Naive thymus-derived CD4-positive, alpha-beta T cell (primary cell): ENCODE measurements around the gene COL23A1. TPM values are rescaled to one million over a fixed set of nuclear protein-coding genes. Genes with fewer than 3 reads are reported as not detected.

ENCODE experiments used
- ATAC-seq: fragments of 150-1000 bp; cut with Tn5 transposase; 2 replicates; pipeline ENCODE4 v1.10.0; 2021; ENCODE audit warnings: mild to moderate bottlenecking, moderate library complexity
- CTCF ChIA-PET: fragments of 350-600 bp; sonication (Branson Sonifier 250); formaldehyde crosslinking; loops from one replicate; lab custom pipeline; 2021; ENCODE audit warnings: antibody characterized with exemption; lab: Charles Lee
- POLR2A ChIA-PET: fragments of 350-600 bp; sonication (Branson Sonifier 250); formaldehyde crosslinking; loops from one replicate; lab custom pipeline; 2021; ENCODE audit warnings: antibody characterized with exemption, inconsistent platforms; lab: Charles Lee
- DNase-seq, 9 donors: peaks; one replicate each; pipeline versions ENCODE4 v3.0.0 to v3.0.0-alpha.2; 2020 to 2022; ENCODE audit warnings: mixed read lengths in 1 of 9
- H3K27ac ChIP-seq: one replicate; pipeline ENCODE4 v1.7.0; 2013; ENCODE audit warnings: mild to moderate bottlenecking, low read depth, low read length, moderate library complexity
- H3K27me3 ChIP-seq, 2 donors: one replicate each; pipeline ENCODE4 v1.7.0; 2013; ENCODE audit warnings: low read length in 2 of 2, mild to moderate bottlenecking in 2 of 2, moderate library complexity in 2 of 2; ENCODE audit not compliant: control insufficient read depth in 2 of 2, insufficient read depth in 2 of 2
- H3K36me3 ChIP-seq, 3 experiments: 1 replicate in 2 of 3; 2 replicates in 1 of 3; pipeline ENCODE4 v1.7.0; 2013; ENCODE audit warnings: low read length in 3 of 3, mild to moderate bottlenecking in 3 of 3, moderate library complexity in 1 of 3; ENCODE audit not compliant: insufficient read depth in 3 of 3, control insufficient read depth in 2 of 3
- H3K4me1 ChIP-seq, 2 donors: one replicate each; pipeline ENCODE4 v1.7.0; 2013; ENCODE audit warnings: low read length in 2 of 2, mild to moderate bottlenecking in 2 of 2, moderate library complexity in 1 of 2; ENCODE audit not compliant: control insufficient read depth in 2 of 2, insufficient read depth in 2 of 2
- H3K4me3 ChIP-seq: 2 replicates; pipeline ENCODE4 v1.7.0; 2013; ENCODE audit warnings: mild to moderate bottlenecking, low read length
- H3K9me3 ChIP-seq, 3 experiments: 1 replicate in 2 of 3; 2 replicates in 1 of 3; pipeline ENCODE4 v1.7.0; 2013; ENCODE audit warnings: low read length in 3 of 3; ENCODE audit not compliant: control insufficient read depth in 2 of 3
- H3K27ac Mint-ChIP-seq, 9 donors: one replicate each; pipeline ENCODE4 v1.8.0; 2020 to 2022; ENCODE audit warnings: mixed read lengths in 9 of 9, mild to moderate bottlenecking in 8 of 9, moderate library complexity in 5 of 9, inconsistent platforms in 2 of 9
- H3K27me3 Mint-ChIP-seq, 5 donors: one replicate each; pipeline ENCODE4 v1.8.0; 2021 to 2022; ENCODE audit warnings: mixed read lengths in 5 of 5, mild to moderate bottlenecking in 1 of 5
- H3K36me3 Mint-ChIP-seq, 5 donors: one replicate each; pipeline ENCODE4 v1.8.0; 2020 to 2022; ENCODE audit warnings: mixed read lengths in 5 of 5, mild to moderate bottlenecking in 3 of 5, inconsistent platforms in 1 of 5
- H3K4me1 Mint-ChIP-seq, 7 donors: one replicate each; pipeline ENCODE4 v1.8.0; 2020 to 2022; ENCODE audit warnings: mixed read lengths in 7 of 7, mild to moderate bottlenecking in 3 of 7, inconsistent platforms in 1 of 7
- H3K4me3 Mint-ChIP-seq, 10 donors: one replicate each; pipeline ENCODE4 v1.8.0; 2020 to 2022; ENCODE audit warnings: mild to moderate bottlenecking in 10 of 10, mixed read lengths in 10 of 10, moderate library complexity in 6 of 10, inconsistent platforms in 2 of 10
- H3K9me3 Mint-ChIP-seq, 11 donors: one replicate each; pipeline ENCODE4 v1.8.0; 2020 to 2022; ENCODE audit warnings: mixed read lengths in 11 of 11, mild to moderate bottlenecking in 4 of 11, inconsistent platforms in 1 of 11, moderate library complexity in 1 of 11
- intact Hi-C, 2 donors: fragments of 100-400 bp; cut with micrococcal nuclease; formaldehyde crosslinking; loops; one replicate each; pipeline ENCODE4 v1.15.1; 2023
- polyA plus RNA-seq, 2 donors: library from polyadenylated mRNA; unstranded; fragments of 300-500 nt; fragmentation: Illumina TruSeq; gene quantifications; one replicate each; pipeline ENCODE4 v1.2.3, GENCODE V29; 2021
- total RNA-seq, 6 experiments: library from RNA in 5 of 6; stranded (reverse) in 5 of 6; gene quantifications; 1 replicate in 5 of 6; 2 replicates in 1 of 6; pipeline ENCODE4 v1.2.3 and lab custom pipeline; 2021 to 2026

The COL23A1 gene
- total and polyA plus RNA-seq, 7 experiments from 2014 or later, result 0.13 to 0.32 (median 0.22) TPM; not detected in 4

GRCh38 chr5:178423431-178423830 lies 166.8 kb downstream of the COL23A1 start:
- Histone ChIP-seq H3K9me3 (no peaks in the 10 kb centered on the region), H3K4me3 (no peak overlapping the region), H3K27me3 (no peaks in the 10 kb centered on the region), H3K36me3 (no peaks in the 10 kb centered on the region), H3K4me1 (no peaks in the 10 kb centered on the region), H3K27ac (no peak overlapping the region)
- POLR2A ChIA-PET, result no interaction called here
- H3K36me3 Mint-ChIP-seq, result no peaks in the 10 kb centered on the region
- H3K4me3 Mint-ChIP-seq, result no peak overlapping the region
- ATAC-seq (no peak), DNase-seq (no peak)
- H3K9me3 Mint-ChIP-seq, result no peaks in the 10 kb centered on the region
- peaks cover 0 to 8% (median 0%) of the 10 kb centered on the region in 5 donors for H3K27me3 Mint-ChIP-seq
- H3K27ac Mint-ChIP-seq, result no peak overlapping the region
- intact Hi-C loops, result no loop called here
- no peaks in the 10 kb centered on the region for H3K4me1 Mint-ChIP-seq
- CTCF ChIA-PET, result no interaction called here

GRCh38 chr5:178422400-178422775 lies 167.8 kb downstream of the COL23A1 start:
- intact Hi-C loops, result no loop called here

GRCh38 chr5:178421699-178422399 lies 168.3 kb downstream of the COL23A1 start:
- Histone ChIP-seq H3K9me3 (no peaks in the 10 kb centered on the region), H3K36me3 (no peaks in the 10 kb centered on the region), H3K27me3 (no peaks in the 10 kb centered on the region), H3K4me1 (no peaks in the 10 kb centered on the region), H3K4me3 (no peak overlapping the region), H3K27ac (no peak overlapping the region)
- no peak overlapping the region for H3K4me3 Mint-ChIP-seq
- no peak overlapping the region for H3K27ac Mint-ChIP-seq
- no peak for ATAC-seq
- CTCF ChIA-PET, result no interaction called here
- POLR2A ChIA-PET, result interaction anchor here (0.6 kb wide), 1 partner anchor 26 kb away, joined by 3 read pairs; no protein-coding TSS in a partner anchor
- H3K4me1 Mint-ChIP-seq, result peaks cover 0 to 6% (median 5%) of the 10 kb centered on the region in 7 donors
- H3K9me3 Mint-ChIP-seq, result no peaks in the 10 kb centered on the region
- DNase-seq, result no peak
- intact Hi-C loops, result no loop called here
- H3K36me3 Mint-ChIP-seq, result no peaks in the 10 kb centered on the region
- H3K27me3 Mint-ChIP-seq, result peaks cover 0 to 11% (median 5%) of the 10 kb centered on the region in 5 donors

More at GRCh38 chr5:178422400-178422775, 167.8 kb downstream of the COL23A1 start:
- Mint-ChIP-seq H3K36me3 (no peaks in the 10 kb centered on the region), H3K9me3 (no peaks in the 10 kb centered on the region), H3K27ac (no peak overlapping the region), H3K27me3 (peaks cover 0 to 8% (median 2%) of the 10 kb centered on the region in 5 donors), H3K4me3 (no peak overlapping the region), H3K4me1 (peaks cover 0 to 2% (median 2%) of the 10 kb centered on the region in 7 donors)
- Histone ChIP-seq H3K36me3 (no peaks in the 10 kb centered on the region), H3K4me3 (no peak overlapping the region), H3K9me3 (no peaks in the 10 kb centered on the region), H3K27me3 (no peaks in the 10 kb centered on the region), H3K27ac (no peak overlapping the region), H3K4me1 (no peaks in the 10 kb centered on the region)
- no peak for ATAC-seq
- no peak for DNase-seq
- ChIA-PET POLR2A (interaction anchor here (0.6 kb wide), 1 partner anchor 25 kb away, joined by 3 read pairs; no protein-coding TSS in a partner anchor), CTCF (no interaction called here)

- Histone ChIP-seq H3K4me3 (no peak overlapping the region), H3K9me3 (no peaks in the 10 kb centered on the region), H3K36me3 (no peaks in the 10 kb centered on the region), H3K4me1 (no peaks in the 10 kb centered on the region), H3K27ac (no peak overlapping the region), H3K27me3 (no peaks in the 10 kb centered on the region)
- no peak overlapping the region for H3K27ac Mint-ChIP-seq
- intact Hi-C loops, result no loop called here
- DNase-seq (no peak), ATAC-seq (no peak)
- no peaks in the 10 kb centered on the region for H3K36me3 Mint-ChIP-seq
- no peak overlapping the region for H3K4me3 Mint-ChIP-seq
- H3K4me1 Mint-ChIP-seq, result peaks cover 0 to 6% (median 5%) of the 10 kb centered on the region in 7 donors
- CTCF ChIA-PET, result no interaction called here
- no peaks in the 10 kb centered on the region for H3K9me3 Mint-ChIP-seq
- POLR2A ChIA-PET, result no interaction called here
- peaks cover 0 to 16% (median 5%) of the 10 kb centered on the region in 5 donors for H3K27me3 Mint-ChIP-seq
Observed at GRCh38 chr5:178421128-178421527, 169.1 kb downstream of the COL23A1 start.

- H3K27me3 Mint-ChIP-seq, result peaks cover 0 to 21% (median 5%) of the 10 kb centered on the region in 5 donors
- intact Hi-C loops, result no loop called here
Observed at GRCh38 chr5:178420354-178420781, 169.8 kb downstream of the COL23A1 start.

GRCh38 chr5:178419651-178420050 lies 170.5 kb downstream of the COL23A1 start:
- Histone ChIP-seq H3K36me3 (no peaks in the 10 kb centered on the region), H3K27me3 (no peaks in the 10 kb centered on the region), H3K4me3 (no peak overlapping the region), H3K27ac (no peak overlapping the region), H3K9me3 (no peaks in the 10 kb centered on the region), H3K4me1 (no peaks in the 10 kb centered on the region)
- peaks cover 0 to 21% (median 5%) of the 10 kb centered on the region in 5 donors for H3K27me3 Mint-ChIP-seq
- ChIA-PET POLR2A (no interaction called here), CTCF (no interaction called here)
- peaks cover 0 to 6% (median 5%) of the 10 kb centered on the region in 7 donors for H3K4me1 Mint-ChIP-seq
- H3K27ac Mint-ChIP-seq, result no peak overlapping the region
- H3K9me3 Mint-ChIP-seq, result no peaks in the 10 kb centered on the region
- DNase-seq (no peak), ATAC-seq (no peak)
- H3K36me3 Mint-ChIP-seq, result no peaks in the 10 kb centered on the region
- intact Hi-C loops, result no loop called here
- no peak overlapping the region for H3K4me3 Mint-ChIP-seq

More at GRCh38 chr5:178420354-178420781, 169.8 kb downstream of the COL23A1 start:
- no peaks in the 10 kb centered on the region for H3K9me3 ChIP-seq
- H3K4me1 Mint-ChIP-seq, result peaks cover 0 to 6% (median 5%) of the 10 kb centered on the region in 7 donors
- H3K4me3 Mint-ChIP-seq, result no peak overlapping the region
- H3K36me3 ChIP-seq, result no peaks in the 10 kb centered on the region
- H3K27ac Mint-ChIP-seq, result no peak overlapping the region
- no peaks in the 10 kb centered on the region for H3K4me1 ChIP-seq
- no peak for DNase-seq
- ChIA-PET CTCF (no interaction called here), POLR2A (no interaction called here)
- H3K9me3 Mint-ChIP-seq, result no peaks in the 10 kb centered on the region
- no peak overlapping the region for H3K4me3 ChIP-seq
- no peak for ATAC-seq
- no peaks in the 10 kb centered on the region for H3K36me3 Mint-ChIP-seq
- H3K27me3 ChIP-seq, result no peaks in the 10 kb centered on the region
- H3K27ac ChIP-seq, result no peak overlapping the region

GRCh38 chr5:178419196-178419595 lies 171.0 kb downstream of the COL23A1 start:
- no peak overlapping the region for H3K27ac ChIP-seq
- no peaks in the 10 kb centered on the region for H3K4me1 ChIP-seq
- ATAC-seq (no peak), DNase-seq (no peak)
- H3K36me3 ChIP-seq, result no peaks in the 10 kb centered on the region
- CTCF ChIA-PET, result no interaction called here
- no peaks in the 10 kb centered on the region for H3K9me3 ChIP-seq
- POLR2A ChIA-PET, result no interaction called here
- H3K4me3 Mint-ChIP-seq, result no peak overlapping the region
- H3K9me3 Mint-ChIP-seq, result no peaks in the 10 kb centered on the region
- intact Hi-C loops, result no loop called here
- H3K27me3 ChIP-seq, result no peaks in the 10 kb centered on the region
- H3K4me1 Mint-ChIP-seq, result peaks cover 0 to 6% (median 5%) of the 10 kb centered on the region in 7 donors
- peaks cover 0 to 21% (median 5%) of the 10 kb centered on the region in 5 donors for H3K27me3 Mint-ChIP-seq
- H3K36me3 Mint-ChIP-seq, result no peaks in the 10 kb centered on the region
- H3K27ac Mint-ChIP-seq, result no peak overlapping the region
- no peak overlapping the region for H3K4me3 ChIP-seq
